Natural killer cell (primary cell): ENCODE results near the gene CEP70. TPM values are rescaled to one million over a fixed set of nuclear protein-coding genes. Genes with fewer than 3 reads are reported as not detected.
"Not testable (repeated sequence)": the region's sequence is repeated elsewhere in the genome, so short reads cannot be mapped to it uniquely, and the experiment has no call there.

Experiments used
- ATAC-seq, 3 donors: fragments of 150-1000 bp in 2 of 3; fragments of 200-7000 bp in 1 of 3; cut with Tn5 transposase; 1 replicate in 1 of 3; 2 replicates in 2 of 3; pipeline ENCODE4 v1.10.0; 2021; ENCODE audit warnings: mild to moderate bottlenecking in 2 of 3, moderate library complexity in 2 of 3
- DNase-seq, 2 donors: peaks; one replicate each; pipeline versions ENCODE4 v3.0.0 to v3.0.0-alpha.2; 2013 to 2021; ENCODE audit warnings: mixed read lengths in 1 of 2
- H3K27ac ChIP-seq: one replicate; pipeline ENCODE4 v1.5.1; 2013; ENCODE audit warnings: mild to moderate bottlenecking, low read length
- H3K27me3 ChIP-seq: one replicate; pipeline ENCODE4 v1.6.1; 2013; ENCODE audit warnings: low read length; ENCODE audit not compliant: control insufficient read depth, insufficient read depth
- H3K36me3 ChIP-seq: one replicate; pipeline ENCODE4 v1.6.1; 2013; ENCODE audit warnings: low read length; ENCODE audit not compliant: control insufficient read depth, insufficient read depth
- H3K4me1 ChIP-seq: one replicate; pipeline ENCODE4 v1.6.1; 2013; ENCODE audit warnings: low read length; ENCODE audit not compliant: control insufficient read depth, insufficient read depth
- H3K4me3 ChIP-seq: one replicate; pipeline ENCODE4 v1.5.1; 2013; ENCODE audit warnings: low read length
- H3K9me3 ChIP-seq: one replicate; pipeline ENCODE4 v1.6.1; 2013; ENCODE audit warnings: low read length; ENCODE audit not compliant: control insufficient read depth, insufficient read depth
- H3K27ac Mint-ChIP-seq, 2 donors: one replicate each; pipeline ENCODE4 v1.8.0; 2022; ENCODE audit warnings: mild to moderate bottlenecking in 2 of 2, mixed read lengths in 2 of 2, moderate library complexity in 1 of 2
- H3K27me3 Mint-ChIP-seq, 2 donors: one replicate each; pipeline ENCODE4 v1.8.0; 2022; ENCODE audit warnings: low read depth in 2 of 2, mixed read lengths in 2 of 2
- H3K36me3 Mint-ChIP-seq: one replicate; pipeline ENCODE4 v1.8.0; 2022; ENCODE audit warnings: mixed read lengths
- H3K4me1 Mint-ChIP-seq, 2 donors: one replicate each; pipeline ENCODE4 v1.8.0; 2022; ENCODE audit warnings: mixed read lengths in 2 of 2
- H3K4me3 Mint-ChIP-seq: one replicate; pipeline ENCODE4 v1.8.0; 2022; ENCODE audit warnings: mild to moderate bottlenecking, moderate library complexity, mixed read lengths
- H3K9me3 Mint-ChIP-seq, 2 donors: one replicate each; pipeline ENCODE4 v1.8.0; 2022; ENCODE audit warnings: mixed read lengths in 2 of 2
- CTCF ChIP-seq: fragments of 200-600 bp; IDR thresholded peaks from one replicate; pipeline ENCODE4 v1.8.0; 2022; ENCODE audit warnings: antibody characterized with exemption
- WGBS: methylation state at CpG from one replicate; pipeline ENCODE4 v1.1.7; 2013; ENCODE audit warnings: missing lambda C conversion rate; ENCODE audit not compliant: insufficient coverage; 5-methylcytosine and 5-hydroxymethylcytosine counted together
- intact Hi-C: fragments of 100-400 bp; cut with micrococcal nuclease; formaldehyde crosslinking; loops from one replicate; pipeline ENCODE4 v1.14.2; 2022
- total RNA-seq, 4 donors: library from RNA; stranded (reverse); fragments of 120-200 nt in 1 of 4; gene quantifications; one replicate each; pipeline versions ENCODE4 v1.2.3 to v1.2.4, GENCODE V29; 2013 to 2022

The CEP70 gene
- total RNA-seq, 3 donors from 2014 or later (not counting 1 experiment from before 2014, with no cell fraction given), result 17.0 to 23.9 (median 22.7) TPM

GRCh38 chr3:138567403-138567802, 26.7 kb downstream of the CEP70 start:
- no peaks in the 10 kb centered on the region for H3K36me3 Mint-ChIP-seq

DNA sequence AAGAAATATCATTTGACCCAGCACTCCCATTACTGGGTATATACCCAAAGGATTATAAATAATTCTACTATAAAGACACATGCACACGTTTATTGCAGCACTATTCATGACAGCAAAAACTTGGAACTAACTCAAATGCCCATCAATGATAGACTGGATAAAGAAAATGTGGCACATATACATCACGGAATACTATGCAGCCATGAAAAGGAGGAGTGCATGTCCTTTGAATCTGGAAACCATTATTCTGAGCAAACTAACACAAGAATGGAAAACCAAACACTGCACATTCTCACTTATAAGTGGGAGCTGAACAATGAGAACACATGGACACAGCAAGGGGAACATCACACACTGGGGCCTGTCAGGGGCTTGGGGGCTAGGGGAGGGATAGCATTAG, 27.8 kb downstream of the CEP70 start:
- H3K4me3 ChIP-seq, H3K36me3 ChIP-seq, H3K27ac Mint-ChIP-seq, H3K9me3 ChIP-seq, H3K4me1 Mint-ChIP-seq, H3K4me3 Mint-ChIP-seq, H3K4me1 ChIP-seq, H3K27ac ChIP-seq, intact Hi-C loops, H3K27me3 Mint-ChIP-seq, H3K27me3 ChIP-seq, DNase-seq, ATAC-seq, H3K36me3 Mint-ChIP-seq, H3K9me3 Mint-ChIP-seq: not testable (repeated sequence)
- WGBS, result 81% methylated on average over 2 of the region's 2 CpGs

More at GRCh38 chr3:138567403-138567802, 26.7 kb downstream of the CEP70 start:
- TF ChIP-seq CTCF, result no peak
- Histone ChIP-seq H3K36me3 (peaks cover 2% of the 10 kb centered on the region), H3K4me1 (no peaks in the 10 kb centered on the region), H3K4me3 (no peak overlapping the region), H3K27ac (no peak overlapping the region), H3K9me3 (no peaks in the 10 kb centered on the region), H3K27me3 (no peaks in the 10 kb centered on the region)
- Mint-ChIP-seq H3K27me3 (no peaks in the 10 kb centered on the region), H3K27ac (no peak overlapping the region), H3K4me3 (no peak overlapping the region), H3K4me1 (peaks cover 6 to 7% of the 10 kb centered on the region in 2 donors), H3K9me3 (no peaks in the 10 kb centered on the region)
- DNase-seq, result no peak
- no peak for ATAC-seq
- intact Hi-C loops, result no loop called here

DNA sequence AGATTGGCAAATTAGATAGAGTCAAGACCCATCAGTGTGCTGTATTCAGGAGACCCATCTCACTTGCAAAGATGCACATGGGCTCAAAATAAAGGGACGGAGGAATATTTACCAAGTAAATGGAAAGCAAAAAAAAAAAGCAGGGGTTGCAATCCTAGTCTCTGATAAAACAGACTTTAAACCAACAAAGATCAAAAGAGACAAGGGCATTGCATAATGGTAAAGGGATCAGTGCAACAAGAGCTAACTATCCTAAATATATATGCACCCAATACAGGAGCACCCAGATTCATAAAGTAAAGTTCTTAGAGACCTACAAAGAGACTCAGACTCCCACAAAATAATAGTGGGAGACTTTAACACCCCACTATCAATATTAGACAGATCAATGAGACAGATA, 31.2 kb downstream of the CEP70 start:
- DNase-seq, H3K9me3 Mint-ChIP-seq, H3K4me1 Mint-ChIP-seq, H3K4me3 Mint-ChIP-seq, intact Hi-C loops, H3K27ac ChIP-seq, H3K36me3 ChIP-seq, ATAC-seq, H3K27me3 Mint-ChIP-seq, H3K4me3 ChIP-seq, H3K27ac Mint-ChIP-seq, H3K27me3 ChIP-seq, H3K4me1 ChIP-seq: not testable (repeated sequence)
- 91% methylated on average over 1 of the region's 1 CpG for WGBS
- H3K9me3 ChIP-seq, result peaks cover 14% of the 10 kb centered on the region
- H3K36me3 Mint-ChIP-seq, result peaks cover 13% of the 10 kb centered on the region

DNA sequence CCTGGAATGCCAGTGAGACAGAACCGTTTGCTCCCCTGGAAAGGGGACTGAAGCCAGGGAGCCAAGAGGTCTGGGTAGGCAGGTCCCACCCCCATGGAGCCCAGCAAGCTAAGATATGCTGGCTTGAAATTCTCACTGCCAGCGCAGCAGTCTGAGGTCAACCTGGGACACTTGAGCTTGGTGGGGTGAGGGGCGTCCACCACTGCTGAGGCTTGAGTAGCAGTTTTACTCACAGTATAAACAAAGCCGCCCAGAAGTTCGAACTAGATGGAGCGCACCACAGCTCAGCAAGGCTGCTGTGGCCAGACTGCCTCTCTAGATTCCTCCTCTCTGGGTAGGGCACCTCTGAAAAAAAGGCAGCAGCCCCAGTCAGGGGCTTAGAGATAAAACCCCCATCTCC, 33.6 kb downstream of the CEP70 start:
- 96% methylated on average over 6 of the region's 6 CpGs for WGBS
- no peak for ATAC-seq
- Mint-ChIP-seq H3K4me1 (peaks cover 6 to 7% of the 10 kb centered on the region in 2 donors), H3K4me3 (no peak overlapping the region), H3K36me3 (peaks cover 27% of the 10 kb centered on the region), H3K27ac (no peak overlapping the region), H3K9me3 (peaks cover 6% of the 10 kb centered on the region in 2 donors), H3K27me3 (no peaks in the 10 kb centered on the region)
- no peaks in the 10 kb centered on the region for H3K4me1 ChIP-seq
- no peak for DNase-seq
- no peaks in the 10 kb centered on the region for H3K27me3 ChIP-seq
- intact Hi-C loops, result no loop called here
- no peak overlapping the region for H3K27ac ChIP-seq
- H3K9me3 ChIP-seq, result peaks cover 18% of the 10 kb centered on the region
- no peak for TF ChIP-seq CTCF
- H3K4me3 ChIP-seq, result no peak overlapping the region
- H3K36me3 ChIP-seq, result peaks cover 2% of the 10 kb centered on the region

- Histone ChIP-seq H3K36me3 (peaks cover 2% of the 10 kb centered on the region), H3K27me3 (no peaks in the 10 kb centered on the region), H3K4me3 (no peak overlapping the region), H3K9me3 (peaks cover 22% of the 10 kb centered on the region), H3K27ac (no peak overlapping the region), H3K4me1 (no peaks in the 10 kb centered on the region)
- intact Hi-C loops, result no loop called here
- Mint-ChIP-seq H3K27me3 (no peaks in the 10 kb centered on the region), H3K4me3 (no peak overlapping the region), H3K27ac (no peak overlapping the region), H3K9me3 (peaks cover 6% of the 10 kb centered on the region in 2 donors), H3K36me3 (peaks cover 33% of the 10 kb centered on the region), H3K4me1 (peaks cover 6 to 7% of the 10 kb centered on the region in 2 donors)
- no peak for ATAC-seq
- 98% methylated on average over 3 of the region's 4 CpGs for WGBS
- DNase-seq, result no peak
- no peak for TF ChIP-seq CTCF
Measured at GRCh38 chr3:138559134-138559533, 34.9 kb downstream of the CEP70 start.

GRCh38 chr3:138554775-138555174, 39.3 kb downstream of the CEP70 start:
- H3K4me1 Mint-ChIP-seq, H3K4me3 Mint-ChIP-seq, H3K36me3 ChIP-seq, DNase-seq, intact Hi-C loops, H3K27me3 ChIP-seq, H3K27ac ChIP-seq, H3K4me3 ChIP-seq, H3K27ac Mint-ChIP-seq, ATAC-seq, H3K27me3 Mint-ChIP-seq, H3K4me1 ChIP-seq: not testable (repeated sequence)
- 94% methylated on average over 4 of the region's 5 CpGs for WGBS
- Mint-ChIP-seq H3K36me3 (peaks cover 63% of the 10 kb centered on the region), H3K9me3 (peaks cover 9 to 14% of the 10 kb centered on the region in 2 donors)
- H3K9me3 ChIP-seq, result peaks cover 13% of the 10 kb centered on the region
